ENCODE data around the gene DHTKD1.
"Not testable (repeated sequence)": the region's sequence is repeated elsewhere in the genome, so short reads cannot be mapped to it uniquely, and the experiment has no call there.

The DHTKD1 gene

GRCh38 chr10:12045596-12045995, 23.2 kb upstream of the DHTKD1 start:
- no peak overlapping the region for H3K9ac ChIP-seq (ENCODE audit: low read length)
- no peak overlapping the region for H3K4me3 ChIP-seq (ENCODE audit: low read length)
- H3K4me1 ChIP-seq (ENCODE audit: control insufficient read depth, insufficient read depth, low read length): peaks cover 10% of the 10 kb centered on the region
- no peaks in the 10 kb centered on the region for H3K27me3 ChIP-seq (ENCODE audit: control insufficient read depth, insufficient read depth, low read length)
- no peaks in the 10 kb centered on the region for H3K9me3 ChIP-seq (ENCODE audit: control insufficient read depth, low read length)
- H3K36me3 ChIP-seq (ENCODE audit: control insufficient read depth, insufficient read depth, low read length): no peaks in the 10 kb centered on the region

GRCh38 chr10:12048547-12048946, 20.2 kb upstream of the DHTKD1 start:
- H3K27me3 ChIP-seq (ENCODE audit: control insufficient read depth, insufficient read depth, low read length): no peaks in the 10 kb centered on the region
- peaks cover 3% of the 10 kb centered on the region for H3K4me1 ChIP-seq (ENCODE audit: control insufficient read depth, insufficient read depth, low read length)
- H3K9me3 ChIP-seq (ENCODE audit: control insufficient read depth, low read length): no peaks in the 10 kb centered on the region
- no peak overlapping the region for H3K9ac ChIP-seq (ENCODE audit: low read length)
- H3K36me3 ChIP-seq (ENCODE audit: control insufficient read depth, insufficient read depth, low read length): no peaks in the 10 kb centered on the region
- no peak overlapping the region for H3K4me3 ChIP-seq (ENCODE audit: low read length)

- Histone ChIP-seq H3K9me3 (ENCODE audit: control insufficient read depth, low read length) (no peaks in the 10 kb centered on the region), H3K36me3 (ENCODE audit: control insufficient read depth, insufficient read depth, low read length) (no peaks in the 10 kb centered on the region), H3K4me1 (ENCODE audit: control insufficient read depth, insufficient read depth, low read length) (peaks cover 7% of the 10 kb centered on the region), H3K27me3 (ENCODE audit: control insufficient read depth, insufficient read depth, low read length) (no peaks in the 10 kb centered on the region), H3K9ac (ENCODE audit: low read length) (no peak overlapping the region), H3K4me3 (ENCODE audit: low read length) (no peak overlapping the region)
Observed at GRCh38 chr10:12050528-12050927, 18.2 kb upstream of the DHTKD1 start.

- Histone ChIP-seq H3K4me3 (ENCODE audit: low read length) (no peak overlapping the region), H3K4me1 (ENCODE audit: control insufficient read depth, insufficient read depth, low read length) (peaks cover 7% of the 10 kb centered on the region), H3K27me3 (ENCODE audit: control insufficient read depth, insufficient read depth, low read length) (no peaks in the 10 kb centered on the region), H3K36me3 (ENCODE audit: control insufficient read depth, insufficient read depth, low read length) (no peaks in the 10 kb centered on the region), H3K9ac (ENCODE audit: low read length) (no peak overlapping the region), H3K9me3 (ENCODE audit: control insufficient read depth, low read length) (no peaks in the 10 kb centered on the region)
Observed at GRCh38 chr10:12051241-12051640, 17.5 kb upstream of the DHTKD1 start.

GRCh38 chr10:12055732-12056131, 13.0 kb upstream of the DHTKD1 start:
- H3K4me1 ChIP-seq (ENCODE audit: control insufficient read depth, insufficient read depth, low read length): peaks cover 7% of the 10 kb centered on the region
- no peaks in the 10 kb centered on the region for H3K27me3 ChIP-seq (ENCODE audit: control insufficient read depth, insufficient read depth, low read length)
- H3K36me3 ChIP-seq (ENCODE audit: control insufficient read depth, insufficient read depth, low read length): no peaks in the 10 kb centered on the region
- no peaks in the 10 kb centered on the region for H3K9me3 ChIP-seq (ENCODE audit: control insufficient read depth, low read length)
- H3K9ac ChIP-seq (ENCODE audit: low read length): no peak overlapping the region
- H3K4me3 ChIP-seq (ENCODE audit: low read length): no peak overlapping the region

- Histone ChIP-seq H3K36me3 (ENCODE audit: control insufficient read depth, insufficient read depth, low read length) (no peaks in the 10 kb centered on the region), H3K27me3 (ENCODE audit: control insufficient read depth, insufficient read depth, low read length) (no peaks in the 10 kb centered on the region), H3K4me1 (ENCODE audit: control insufficient read depth, insufficient read depth, low read length) (peaks cover 7% of the 10 kb centered on the region), H3K9me3 (ENCODE audit: control insufficient read depth, low read length) (no peaks in the 10 kb centered on the region), H3K9ac (ENCODE audit: low read length) (no peak overlapping the region), H3K4me3 (ENCODE audit: low read length) (no peak overlapping the region)
Observed at GRCh38 chr10:12056748-12057147, 12.0 kb upstream of the DHTKD1 start.

GRCh38 chr10:12061124-12061523, 7.6 kb upstream of the DHTKD1 start:
- Histone ChIP-seq H3K4me3 (ENCODE audit: low read length) (no peak overlapping the region), H3K27me3 (ENCODE audit: control insufficient read depth, insufficient read depth, low read length) (no peaks in the 10 kb centered on the region), H3K4me1 (ENCODE audit: control insufficient read depth, insufficient read depth, low read length) (no peaks in the 10 kb centered on the region), H3K9me3 (ENCODE audit: control insufficient read depth, low read length) (no peaks in the 10 kb centered on the region), H3K9ac (ENCODE audit: low read length) (no peak overlapping the region), H3K36me3 (ENCODE audit: control insufficient read depth, insufficient read depth, low read length) (no peaks in the 10 kb centered on the region)

GRCh38 chr10:12062754-12063482, 5.8 kb upstream of the DHTKD1 start:
- Histone ChIP-seq H3K9ac (ENCODE audit: low read length) (no peak overlapping the region), H3K27me3 (ENCODE audit: control insufficient read depth, insufficient read depth, low read length) (no peaks in the 10 kb centered on the region), H3K4me3 (ENCODE audit: low read length) (no peak overlapping the region), H3K9me3 (ENCODE audit: control insufficient read depth, low read length) (no peaks in the 10 kb centered on the region), H3K4me1 (ENCODE audit: control insufficient read depth, insufficient read depth, low read length) (no peaks in the 10 kb centered on the region), H3K36me3 (ENCODE audit: control insufficient read depth, insufficient read depth, low read length) (no peaks in the 10 kb centered on the region)

- no peak overlapping the region for H3K9ac ChIP-seq (ENCODE audit: low read length)
- no peak overlapping the region for H3K4me3 ChIP-seq (ENCODE audit: low read length)
- peaks cover 5% of the 10 kb centered on the region for H3K4me1 ChIP-seq (ENCODE audit: control insufficient read depth, insufficient read depth, low read length)
- H3K36me3 ChIP-seq (ENCODE audit: control insufficient read depth, insufficient read depth, low read length): no peaks in the 10 kb centered on the region
- H3K27me3 ChIP-seq (ENCODE audit: control insufficient read depth, insufficient read depth, low read length): no peaks in the 10 kb centered on the region
- no peaks in the 10 kb centered on the region for H3K9me3 ChIP-seq (ENCODE audit: control insufficient read depth, low read length)
Observed at GRCh38 chr10:12063483-12063818, 5.3 kb upstream of the DHTKD1 start.

GRCh38 chr10:12067336-12067735, 1.4 kb upstream of the DHTKD1 start:
- Histone ChIP-seq H3K36me3 (ENCODE audit: control insufficient read depth, insufficient read depth, low read length) (no peaks in the 10 kb centered on the region), H3K4me1 (ENCODE audit: control insufficient read depth, insufficient read depth, low read length) (peaks cover 12% of the 10 kb centered on the region), H3K27me3 (ENCODE audit: control insufficient read depth, insufficient read depth, low read length) (no peaks in the 10 kb centered on the region), H3K4me3 (ENCODE audit: low read length) (no peak overlapping the region), H3K9me3 (ENCODE audit: control insufficient read depth, low read length) (no peaks in the 10 kb centered on the region), H3K9ac (ENCODE audit: low read length) (no peak overlapping the region)

GRCh38 chr10:12071441-12071840, 2.7 kb downstream of the DHTKD1 start:
- H3K27me3 ChIP-seq (ENCODE audit: control insufficient read depth, insufficient read depth, low read length); H3K9me3 ChIP-seq (ENCODE audit: control insufficient read depth, low read length); H3K9ac ChIP-seq (ENCODE audit: low read length); H3K36me3 ChIP-seq (ENCODE audit: control insufficient read depth, insufficient read depth, low read length); H3K4me3 ChIP-seq (ENCODE audit: low read length): not testable (repeated sequence)
- peaks cover 12% of the 10 kb centered on the region for H3K4me1 ChIP-seq (ENCODE audit: control insufficient read depth, insufficient read depth, low read length)

GRCh38 chr10:12073526-12073925, 4.8 kb downstream of the DHTKD1 start:
- Histone ChIP-seq H3K4me3 (ENCODE audit: low read length) (no peak overlapping the region), H3K9ac (ENCODE audit: low read length) (no peak overlapping the region), H3K4me1 (ENCODE audit: control insufficient read depth, insufficient read depth, low read length) (peaks cover 7% of the 10 kb centered on the region), H3K9me3 (ENCODE audit: control insufficient read depth, low read length) (no peaks in the 10 kb centered on the region), H3K36me3 (ENCODE audit: control insufficient read depth, insufficient read depth, low read length) (no peaks in the 10 kb centered on the region), H3K27me3 (ENCODE audit: control insufficient read depth, insufficient read depth, low read length) (no peaks in the 10 kb centered on the region)

Measured in mucosa of stomach (tissue), 1 donor.